SKM-1 (cell line): ENCODE data around the gene UFL1.
"Not testable (repeated sequence)": the region's sequence is repeated elsewhere in the genome, so short reads cannot be mapped to it uniquely, and the experiment has no call there.

ENCODE experiments used
- DNase-seq: peaks from one replicate; lab custom pipeline; 2025; ENCODE audit not compliant: unreplicated experiment; lab: John Stamatoyannopoulos, UW

Gene UFL1

GRCh38 chr6:96521644-96522464 lies at the start of gene UFL1:
TSS of gene UFL1 (plus strand) at chr6:96521806. CDS start at chr6:96521874, 68 bp downstream.
- DNase-seq = peak; percentile 88

DNA sequence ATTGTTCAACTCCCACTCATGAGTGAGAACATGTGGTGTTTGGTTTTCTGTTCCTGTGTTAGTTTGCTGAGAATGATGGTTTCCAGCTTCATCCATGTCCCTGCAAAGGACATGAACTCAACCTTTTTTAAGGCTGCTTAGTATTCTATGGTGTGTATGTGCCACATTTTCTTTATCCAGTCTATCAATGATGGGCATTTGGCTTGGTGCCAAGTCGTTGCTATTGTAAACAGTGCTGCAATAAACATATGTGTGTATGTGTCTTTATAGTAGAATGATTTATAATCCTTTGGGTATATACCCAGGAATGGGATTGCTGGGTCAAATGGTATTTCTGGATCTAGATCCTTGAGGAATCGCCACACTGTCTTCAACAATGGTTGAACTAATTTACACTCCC lies 49.3 kb upstream of the UFL1 start:
- DNase-seq = not testable (repeated sequence)

DNA sequence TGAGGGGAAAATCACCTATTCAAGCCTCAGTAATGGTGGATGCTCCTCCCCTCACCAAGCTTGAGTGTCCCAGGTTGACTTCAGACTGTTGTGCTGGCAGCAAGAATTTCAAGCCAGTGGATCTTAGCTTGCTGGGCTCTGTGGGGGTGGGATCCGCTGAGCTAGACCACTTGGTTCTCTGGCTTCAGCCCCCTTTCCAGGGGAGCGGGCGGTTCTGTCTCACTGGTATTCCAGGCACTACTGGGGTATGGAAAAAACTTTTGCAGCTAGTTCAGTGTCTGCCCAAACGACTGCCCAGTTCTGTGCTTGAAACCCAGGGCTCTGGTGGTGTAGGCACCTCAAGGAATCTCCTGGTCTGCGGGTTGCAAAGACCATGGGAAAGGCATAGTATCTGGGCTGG lies 42.9 kb upstream of the UFL1 start:
- no peak for DNase-seq

- DNase-seq = no peak
Observed at GRCh38 chr6:96491926-96492325, 29.7 kb upstream of the UFL1 start.

GRCh38 chr6:96499781-96500180 lies 21.8 kb upstream of the UFL1 start:
- no peak for DNase-seq

DNA sequence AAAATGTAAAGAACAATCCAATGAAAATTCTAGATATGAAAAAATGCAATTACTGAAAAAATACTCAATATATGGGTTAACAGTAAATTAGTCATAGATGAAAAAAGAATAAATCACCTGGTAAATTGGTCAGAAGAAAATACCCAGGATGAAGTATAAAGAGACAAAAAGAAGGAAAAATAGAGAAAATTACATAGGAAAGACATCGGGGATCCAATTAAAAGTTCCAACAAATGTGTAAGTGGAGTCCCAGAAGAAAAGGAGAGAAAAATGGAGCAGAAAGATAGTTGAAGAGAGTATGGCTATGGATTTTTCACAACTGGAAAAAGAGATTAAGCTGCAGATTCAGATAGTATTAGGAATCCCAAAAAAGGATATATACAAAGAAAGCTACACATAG lies 18.7 kb upstream of the UFL1 start:
- DNase-seq = no peak

GRCh38 chr6:96505363-96505762 lies 16.2 kb upstream of the UFL1 start:
- no peak for DNase-seq

- no peak for DNase-seq
Observed at GRCh38 chr6:96509281-96509680, 12.3 kb upstream of the UFL1 start.

DNA sequence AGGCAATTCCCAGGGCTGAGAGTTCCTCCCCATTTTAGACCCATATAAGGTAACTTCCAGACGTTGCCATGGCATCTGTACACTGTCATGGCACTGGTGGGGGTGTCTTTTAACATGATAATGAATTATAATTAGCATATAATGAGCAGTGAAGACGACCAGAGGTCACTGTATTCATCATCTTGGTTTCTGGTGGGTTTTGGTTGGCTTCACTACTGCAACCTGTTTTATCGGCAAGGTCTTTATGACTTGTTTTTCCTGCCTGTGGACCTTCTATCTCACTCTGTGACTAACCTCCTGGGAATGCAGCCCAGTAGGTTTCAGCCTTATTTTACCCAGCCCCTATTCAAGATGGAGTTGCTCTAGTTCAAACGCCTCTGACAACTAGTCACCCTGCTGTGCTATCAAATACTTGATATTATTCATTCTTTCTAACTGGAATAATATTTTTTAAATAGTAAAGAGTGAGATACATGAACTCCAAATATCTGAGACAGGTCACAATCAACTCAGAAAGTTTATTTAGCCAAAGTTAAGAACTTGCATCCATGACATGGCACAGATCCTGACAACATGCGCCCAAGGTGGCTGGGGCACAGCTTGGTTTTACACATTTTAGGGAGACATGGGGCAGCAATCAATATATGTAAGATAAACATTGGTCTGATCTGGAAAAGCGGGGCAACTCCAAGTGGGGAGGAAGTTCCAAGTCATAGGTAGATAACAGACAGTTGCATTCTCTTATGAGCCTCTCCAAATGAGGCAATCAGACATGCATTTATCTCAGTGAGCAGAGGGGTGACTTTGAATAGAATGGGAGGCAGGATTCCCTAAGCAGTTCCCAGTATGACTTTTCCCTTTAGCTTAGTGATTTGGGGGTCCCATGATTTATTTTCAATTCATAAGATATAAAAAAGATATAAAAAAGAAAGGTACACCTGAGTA lies 1.2 kb upstream of the UFL1 start:
- DNase-seq = no peak

GRCh38 chr6:96521306-96521643 lies 331 bp upstream of the UFL1 start:
- DNase-seq = no peak

DNA sequence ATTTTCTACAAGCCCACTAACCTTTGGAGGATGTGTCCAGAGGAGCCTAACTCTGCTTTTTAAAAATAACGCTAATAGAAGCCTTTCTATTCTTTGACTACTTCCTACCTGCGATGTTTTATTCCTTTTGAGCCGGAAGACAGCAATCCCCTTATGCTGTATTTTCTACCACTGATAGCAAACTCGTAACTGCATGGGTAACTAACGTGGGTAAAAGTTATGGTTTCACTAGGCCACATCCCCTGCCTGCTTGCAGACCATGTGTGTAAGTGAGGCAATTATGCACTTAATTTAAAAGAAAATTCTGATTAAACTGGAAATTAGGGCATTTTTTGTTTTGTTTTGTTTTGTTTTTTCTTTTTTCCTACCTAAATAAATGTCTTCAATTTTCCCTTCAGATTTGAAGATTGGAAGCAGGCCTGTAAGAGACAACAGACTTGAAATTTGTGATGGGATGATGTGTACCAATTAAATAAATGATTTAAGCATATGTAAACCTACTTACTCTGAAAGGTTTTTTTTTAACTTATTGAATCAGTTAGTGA lies 931 bp downstream of the UFL1 start:
- no peak for DNase-seq

DNA sequence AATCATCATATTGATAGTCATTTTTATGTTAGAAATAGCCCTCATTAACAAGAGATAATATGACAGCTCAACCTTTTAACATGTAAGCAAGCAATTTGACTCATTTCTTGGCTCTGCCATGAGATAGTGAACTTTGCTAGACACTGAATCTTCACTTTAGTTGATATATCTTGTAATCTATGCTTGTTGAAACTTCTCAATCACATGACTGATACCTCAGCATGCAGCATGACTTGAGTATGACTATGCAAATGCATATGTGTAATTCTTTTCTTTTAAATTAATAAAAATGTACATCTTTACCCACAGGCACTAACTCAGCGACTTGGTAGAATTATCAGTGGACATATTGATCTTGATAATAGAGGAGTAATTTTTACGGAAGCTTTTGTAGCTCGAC lies 6.6 kb downstream of the UFL1 start:
- no peak for DNase-seq

DNA sequence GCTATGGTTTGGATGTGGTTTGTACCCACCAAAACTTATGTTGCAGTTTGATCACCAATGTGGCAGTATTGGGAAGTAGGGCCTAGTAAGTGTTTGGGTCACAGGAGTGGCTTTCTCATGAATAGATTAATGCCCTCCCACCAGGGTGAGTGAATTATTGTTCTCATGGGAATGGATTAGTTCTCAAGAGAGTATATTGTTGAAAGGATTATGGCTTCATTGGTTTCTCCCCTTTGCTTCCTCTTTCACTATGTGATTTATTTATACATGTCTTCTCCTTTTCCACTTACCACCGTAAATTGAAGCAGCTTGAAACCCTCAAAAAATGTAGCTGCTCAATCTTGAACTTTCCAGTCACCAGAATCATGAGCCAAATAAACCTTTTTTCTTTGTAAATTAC lies 10.8 kb downstream of the UFL1 start:
- no peak for DNase-seq

- DNase-seq = no peak
Observed at GRCh38 chr6:96537726-96538125, 16.1 kb downstream of the UFL1 start.

DNA sequence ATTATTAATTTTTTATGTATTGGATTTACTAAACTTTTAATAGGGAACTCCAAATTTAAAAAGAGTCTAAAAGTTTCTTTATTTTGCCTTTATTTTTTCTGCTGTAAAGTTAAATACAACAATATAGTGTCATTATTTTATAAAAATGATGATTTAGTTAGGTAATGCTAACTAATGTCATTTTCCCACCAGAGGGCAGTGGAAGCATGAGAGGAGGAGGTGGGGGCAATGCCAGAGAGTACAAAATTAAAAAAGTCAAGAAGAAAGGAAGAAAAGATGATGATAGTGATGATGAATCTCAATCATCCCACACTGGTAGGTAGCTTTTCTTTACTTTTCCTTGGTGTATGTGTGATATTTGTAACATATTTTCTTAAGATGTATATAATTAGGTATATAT lies 21.1 kb downstream of the UFL1 start:
- no peak for DNase-seq

GRCh38 chr6:96545882-96546281 lies 24.3 kb downstream of the UFL1 start:
- no peak for DNase-seq

DNA sequence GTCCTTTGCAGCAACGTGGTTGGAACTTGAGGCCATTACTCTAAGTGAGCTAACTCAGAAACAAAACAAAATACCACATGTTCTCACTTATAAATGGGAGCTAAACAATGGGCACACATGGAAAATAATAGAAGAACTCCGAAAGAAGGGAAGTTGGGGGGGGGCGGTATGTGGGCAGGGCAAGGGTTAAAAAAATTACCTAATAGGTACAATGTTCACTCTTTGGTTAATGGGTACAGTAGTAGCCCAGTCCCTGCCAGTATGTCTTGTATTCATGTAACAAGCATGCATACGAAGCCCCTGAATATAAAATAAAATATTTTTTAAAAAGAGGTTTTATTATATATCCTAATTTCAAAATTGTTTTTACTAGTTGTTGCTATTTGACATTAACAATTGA lies 26.0 kb downstream of the UFL1 start:
- no peak for DNase-seq

DNA sequence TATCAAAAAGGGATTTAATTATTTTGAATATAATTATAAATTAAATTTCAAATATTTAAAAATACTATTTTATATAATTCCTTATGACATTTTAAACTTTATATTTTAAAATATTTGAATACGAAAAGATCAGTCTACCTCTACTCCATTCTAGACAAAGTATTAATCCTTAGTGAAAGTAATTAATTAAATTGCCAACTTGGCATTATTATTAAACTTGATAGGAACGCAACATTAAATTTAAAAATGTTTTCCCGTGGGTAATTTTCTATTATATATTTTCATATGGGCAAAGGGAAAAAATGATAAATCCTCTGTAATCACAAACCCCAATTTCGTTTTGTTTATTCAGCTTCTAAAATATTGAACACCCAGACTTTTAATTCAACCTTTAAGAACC lies 33.0 kb downstream of the UFL1 start:
- no peak for DNase-seq

DNA sequence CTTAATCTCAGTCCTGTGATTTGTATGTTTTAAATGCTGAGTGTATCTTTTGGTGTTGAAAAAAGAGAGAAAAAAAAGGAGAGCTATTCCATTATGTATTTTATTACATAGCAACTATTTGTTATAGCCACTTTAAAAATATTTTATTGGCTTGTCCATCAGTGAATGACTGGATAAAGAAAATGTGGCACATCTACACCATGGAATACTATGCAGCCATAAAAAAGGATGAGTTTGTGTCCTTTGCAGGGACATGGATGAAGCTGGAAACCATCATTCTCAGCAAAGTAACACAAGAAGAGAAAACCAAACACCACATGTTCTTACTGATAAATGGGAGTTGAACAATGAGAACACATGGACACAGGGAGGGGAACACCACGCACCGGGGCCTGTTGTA lies 38.1 kb downstream of the UFL1 start:
- DNase-seq = not testable (repeated sequence)

GRCh38 chr6:96562886-96563285 lies 41.3 kb downstream of the UFL1 start, which contains the start of gene FHL5:
TSS of gene FHL5 (plus strand) at chr6:96563128. CDS start at chr6:96603614, 40,486 bp downstream.
- no peak for DNase-seq

DNA sequence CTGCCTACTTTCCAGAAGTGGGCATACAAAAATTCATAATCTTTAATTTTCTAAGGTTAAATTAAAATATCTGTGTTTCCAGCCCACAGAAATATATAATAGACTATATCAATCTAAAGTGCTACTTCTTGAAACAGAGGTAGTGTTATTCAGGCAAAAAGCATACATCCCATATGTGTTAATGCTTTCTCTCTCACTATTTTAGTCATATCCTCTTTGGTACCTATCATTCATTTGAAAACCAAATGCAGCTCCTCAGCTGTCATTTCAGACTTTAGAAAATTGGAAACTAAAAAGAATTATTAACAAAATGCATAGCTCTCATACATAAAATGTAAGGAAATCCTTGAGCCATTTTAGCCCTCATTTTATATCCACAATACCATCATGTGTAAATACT lies 42.2 kb downstream of the UFL1 start:
- DNase-seq = no peak

- DNase-seq = no peak
Observed at GRCh38 chr6:96570053-96570452, 48.4 kb downstream of the UFL1 start.
